ENCODE results near the gene POLR3B.

DNA sequence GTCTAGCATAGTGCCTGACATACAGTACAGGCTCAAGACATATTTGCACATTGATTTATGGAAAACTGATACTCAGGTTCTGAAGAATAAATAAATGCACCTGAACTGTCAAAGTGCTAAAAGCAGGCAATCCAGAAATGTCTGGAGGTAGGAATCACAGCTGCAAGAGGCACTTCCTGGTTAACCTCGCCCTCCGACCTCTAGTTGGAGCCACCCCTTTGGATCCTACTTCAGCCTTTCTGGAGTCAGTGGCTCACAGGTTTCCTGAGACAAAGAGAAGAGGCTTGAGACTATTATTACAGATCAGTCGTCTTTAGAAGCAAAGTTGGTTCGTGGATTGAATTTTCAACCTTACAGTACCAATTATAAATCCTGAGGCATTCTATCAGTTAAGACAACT, 42.0 kb upstream of the POLR3B start:
- TF ChIP-seq TAF1 (IDR thresholded peaks at IDR 0.05; ENCODE audit: borderline replicate concordance, low read depth, low read length) (no peak), ETV6 (conservative IDR thresholded peaks at IDR 0.05 in 1 of 2, IDR thresholded peaks at IDR 0.05 in 1 of 2; ENCODE audit: borderline replicate concordance in 1 of 2, low read depth in 1 of 2) (no peak), EGR1 (IDR thresholded peaks at IDR 0.05; ENCODE audit: borderline replicate concordance in 1 of 2, low read depth in 2 of 2, low read length in 2 of 2) (no peak)
- TF ChIP-seq, protein P1, sequence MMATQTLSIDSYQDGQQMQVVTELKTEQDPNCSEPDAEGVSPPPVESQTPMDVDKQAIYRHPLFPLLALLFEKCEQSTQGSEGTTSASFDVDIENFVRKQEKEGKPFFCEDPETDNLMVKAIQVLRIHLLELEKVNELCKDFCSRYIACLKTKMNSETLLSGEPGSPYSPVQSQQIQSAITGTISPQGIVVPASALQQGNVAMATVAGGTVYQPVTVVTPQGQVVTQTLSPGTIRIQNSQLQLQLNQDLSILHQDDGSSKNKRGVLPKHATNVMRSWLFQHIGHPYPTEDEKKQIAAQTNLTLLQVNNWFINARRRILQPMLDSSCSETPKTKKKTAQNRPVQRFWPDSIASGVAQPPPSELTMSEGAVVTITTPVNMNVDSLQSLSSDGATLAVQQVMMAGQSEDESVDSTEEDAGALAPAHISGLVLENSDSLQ (IDR thresholded peaks at IDR 0.05): no peak

All from GM12878 (cell line).